AG10803 (cell line): ENCODE measurements around the gene GTF3C1.

Source experiments
- DNase-seq: peaks from one replicate; pipeline ENCODE4 v3.0.0; 2010; ENCODE audit warnings: low read depth
- H3K4me3 ChIP-seq: 2 replicates; pipeline ENCODE4 v1.5.1; 2011; ENCODE audit warnings: mild to moderate bottlenecking, low read length, control low read depth
- CTCF ChIP-seq: conservative IDR thresholded peaks from 2 replicates; pipeline ENCODE4 v1.5.1; 2011; ENCODE audit warnings: mild to moderate bottlenecking, low read length, control low read depth, inconsistent platforms

GTF3C1 gene

GRCh38 chr16:27464626-27465482 is 84.9 kb downstream of the GTF3C1 start:
- no peak for DNase-seq
- H3K4me3 ChIP-seq: no peak overlapping the region
- no peak for TF ChIP-seq CTCF

- TF ChIP-seq CTCF: no peak
- DNase-seq: no peak
- no peak overlapping the region for H3K4me3 ChIP-seq
These were observed 85.7 kb downstream of the GTF3C1 start for GRCh38 chr16:27463741-27464591.

GRCh38 chr16:27462846-27463682 is 86.6 kb downstream of the GTF3C1 start:
- H3K4me3 ChIP-seq: no peak overlapping the region
- TF ChIP-seq CTCF: no peak
- no peak for DNase-seq

- H3K4me3 ChIP-seq: no peak overlapping the region
- DNase-seq: no peak
- no peak for TF ChIP-seq CTCF
These were observed 87.4 kb downstream of the GTF3C1 start for GRCh38 chr16:27462200-27462845.

GRCh38 chr16:27461483-27462171 is 88.1 kb downstream of the GTF3C1 start:
- no peak overlapping the region for H3K4me3 ChIP-seq
- TF ChIP-seq CTCF: no peak
- DNase-seq: no peak
